HG02763 (cell line): ENCODE measurements around the gene MVB12B.
A peak's percentile ranks its signal among the peaks of the same experiment; 100 is the strongest.

ENCODE experiments used
- ATAC-seq: cut with Tn5 transposase; IDR thresholded peaks from one replicate; pipeline ENCODE4 v1.9.1; 2021; ENCODE audit warnings: mild to moderate bottlenecking, moderate library complexity; ENCODE audit not compliant: unreplicated experiment

Gene MVB12B

DNA sequence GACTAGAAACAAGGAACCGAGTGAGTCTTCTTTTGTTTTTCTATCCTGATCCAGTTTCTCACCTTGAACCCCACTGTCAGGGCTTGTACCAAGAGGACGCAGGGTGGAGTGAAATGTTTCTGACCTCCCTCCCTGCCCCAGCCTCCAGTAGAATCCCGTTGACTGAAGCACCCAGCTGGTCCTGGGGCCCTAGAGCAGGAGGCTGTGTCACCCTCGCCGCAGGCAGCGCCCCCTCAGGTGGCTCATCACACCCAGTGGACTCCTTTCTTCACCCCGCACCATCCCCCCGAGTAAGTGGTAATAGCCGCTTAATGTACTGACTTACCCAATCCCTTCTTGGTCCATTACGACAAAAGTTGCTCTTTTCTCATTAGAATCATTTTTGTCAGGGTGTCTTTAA lies 53.8 kb downstream of the MVB12B start:
- no peak for ATAC-seq

DNA sequence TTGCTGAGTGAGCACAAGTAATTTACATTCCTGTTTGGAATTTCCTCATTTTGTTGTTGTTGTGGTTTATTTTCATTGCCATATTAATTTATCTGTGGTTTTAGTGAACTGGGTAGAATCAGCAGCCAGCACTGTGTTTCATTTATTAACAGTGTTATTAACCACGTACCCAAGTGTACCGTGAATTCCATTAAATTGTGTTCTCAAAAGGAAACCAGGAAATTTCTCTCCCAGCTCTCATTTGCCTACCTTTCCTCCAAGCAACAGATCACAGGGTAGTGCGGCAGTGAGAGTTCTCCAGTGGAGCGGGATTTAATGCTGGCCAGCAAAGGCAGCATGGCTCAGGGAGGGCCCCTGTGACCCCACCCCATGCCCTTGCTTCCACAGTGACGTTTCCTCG lies 54.6 kb downstream of the MVB12B start:
- no peak for ATAC-seq

DNA sequence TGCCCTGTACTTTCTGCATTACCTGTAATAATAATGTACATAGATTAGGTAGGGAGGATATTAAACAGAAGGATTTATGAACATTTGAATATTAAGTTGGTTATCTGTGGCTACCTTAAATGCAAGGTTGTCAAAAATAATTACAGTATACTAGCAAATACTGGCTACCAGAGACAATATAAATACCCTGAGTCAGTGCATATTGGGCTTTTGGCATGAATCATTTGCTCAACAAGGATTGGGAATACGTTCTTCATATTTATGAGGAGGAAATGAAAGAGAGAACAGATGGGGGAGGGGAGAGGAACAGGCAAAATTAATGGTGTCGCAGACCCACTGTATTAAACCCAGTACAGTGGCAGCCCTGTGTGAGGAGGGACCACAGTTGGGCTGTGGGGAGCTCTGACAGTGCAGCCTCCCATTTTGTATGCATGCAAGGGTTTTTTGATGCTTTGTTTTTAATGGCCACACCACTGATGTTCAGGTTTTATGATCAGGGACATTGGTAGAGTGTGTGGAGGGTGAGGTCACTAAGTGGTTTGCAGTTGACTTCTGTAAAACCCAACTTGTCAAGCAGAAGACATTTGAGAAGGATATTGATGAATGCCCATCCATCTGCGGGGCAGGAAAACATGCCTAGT lies 56.9 kb downstream of the MVB12B start:
- ATAC-seq: no peak

DNA sequence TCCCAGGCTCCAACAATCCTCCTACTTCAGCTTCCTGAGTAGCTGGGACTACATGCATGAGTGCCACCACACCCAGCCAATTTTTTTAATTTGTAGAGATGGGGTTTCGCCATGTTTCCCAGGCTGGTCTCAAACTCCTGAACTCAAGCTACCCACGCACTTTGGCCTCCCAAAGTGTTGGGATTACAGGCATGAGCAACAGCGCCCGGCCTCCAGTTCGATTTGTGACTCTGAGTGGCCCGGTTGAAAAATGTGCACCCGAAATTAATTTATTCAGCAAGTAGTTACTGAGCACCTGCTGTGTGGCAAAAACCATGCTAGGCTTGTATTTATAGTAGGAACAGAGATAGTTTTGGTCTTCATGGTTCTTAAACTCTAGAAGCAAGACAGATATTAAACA lies 58.3 kb downstream of the MVB12B start:
- no peak for ATAC-seq

DNA sequence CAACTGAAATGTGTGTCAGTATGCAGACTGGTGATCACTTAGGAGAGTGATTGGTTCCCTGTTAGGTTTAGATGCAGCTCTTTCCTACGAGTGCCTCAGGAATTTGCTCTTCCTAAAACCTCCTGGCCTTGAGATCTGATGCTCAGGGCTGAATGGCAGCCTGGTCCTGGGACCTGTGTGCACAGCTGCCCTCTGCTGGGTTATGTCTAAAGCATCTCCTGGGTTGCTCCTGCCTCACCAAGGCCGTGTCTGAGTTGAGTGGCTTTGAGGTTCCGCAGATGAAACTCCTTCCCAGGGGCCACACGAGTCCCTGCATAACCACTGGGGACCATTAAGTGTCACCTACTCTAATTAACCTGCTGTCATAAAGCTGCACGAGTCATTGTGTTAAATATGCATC lies 59.5 kb downstream of the MVB12B start:
- no peak for ATAC-seq

DNA sequence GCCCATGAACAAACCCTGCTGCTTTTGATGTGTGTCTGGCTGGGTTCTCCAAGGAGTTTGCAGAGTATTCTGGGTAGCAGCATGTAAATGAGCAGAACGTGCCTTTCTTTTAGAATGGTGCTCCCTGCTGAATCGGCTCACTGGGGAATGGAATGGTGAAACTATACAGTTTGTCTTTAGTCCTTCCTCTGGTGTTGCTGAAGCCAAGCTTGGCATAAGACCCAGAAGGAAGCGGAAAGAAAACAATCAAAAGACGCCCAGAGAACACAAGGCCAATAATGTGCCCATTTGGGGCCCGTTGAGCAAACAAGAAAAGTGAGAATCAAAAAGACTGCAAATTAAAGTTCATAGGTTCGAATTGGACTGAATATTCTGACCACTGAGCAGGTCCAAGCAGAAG lies 60.1 kb downstream of the MVB12B start:
- no peak for ATAC-seq

DNA sequence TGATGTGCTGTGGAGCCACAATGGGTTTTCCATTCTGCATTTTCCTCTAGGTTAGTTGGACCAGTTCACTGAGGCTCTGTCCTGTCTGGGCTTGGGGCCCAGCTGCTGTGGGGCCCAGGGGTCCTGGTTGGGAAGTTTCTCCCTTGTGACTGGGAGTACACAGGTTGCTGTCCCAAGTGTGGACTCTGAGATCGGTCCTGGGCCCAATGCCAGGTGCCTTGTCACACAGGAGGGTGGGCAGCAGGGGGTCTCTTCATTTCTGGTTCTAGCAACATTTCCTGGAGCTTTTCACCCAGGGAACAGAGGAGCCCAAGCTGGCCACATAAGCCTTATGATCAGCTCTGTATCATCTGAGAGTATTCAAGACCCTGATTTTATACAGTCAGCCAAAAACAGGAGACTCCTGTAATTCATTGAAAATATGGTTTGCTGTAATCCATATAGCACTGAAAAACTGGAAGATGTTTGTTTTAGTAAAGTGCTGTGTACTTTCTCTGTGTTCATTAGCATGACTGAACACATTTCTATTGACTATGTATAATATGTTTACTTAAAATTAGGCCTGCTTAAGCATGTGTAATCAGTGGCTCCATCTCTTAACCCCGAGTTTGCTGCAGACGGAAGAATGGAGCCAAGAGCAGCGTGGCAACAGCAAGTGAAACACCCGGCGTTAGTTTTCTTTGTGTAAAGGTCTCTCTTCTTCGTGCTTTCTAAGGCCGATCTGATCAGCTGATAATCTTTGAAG lies 62.5 kb downstream of the MVB12B start:
- no peak for ATAC-seq

DNA sequence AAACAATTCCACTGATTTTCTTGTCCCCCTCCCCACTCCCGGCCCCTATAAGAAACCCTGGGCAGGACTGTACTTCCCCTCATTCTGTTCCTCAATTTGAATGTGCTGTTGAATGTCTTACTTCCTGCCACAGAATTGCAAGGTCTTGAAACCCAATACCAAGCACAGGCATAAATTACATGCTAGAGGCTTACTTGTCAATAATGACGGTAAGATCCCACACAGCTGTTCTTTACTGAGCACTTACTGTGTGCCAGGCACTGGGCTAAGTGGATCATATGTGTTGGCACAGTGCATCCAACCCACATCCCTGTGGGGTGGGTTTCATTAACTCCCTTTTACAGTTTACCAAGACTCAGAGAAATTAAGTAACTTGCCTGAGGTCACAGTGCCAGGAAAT lies 63.4 kb downstream of the MVB12B start:
- ATAC-seq: no peak

DNA sequence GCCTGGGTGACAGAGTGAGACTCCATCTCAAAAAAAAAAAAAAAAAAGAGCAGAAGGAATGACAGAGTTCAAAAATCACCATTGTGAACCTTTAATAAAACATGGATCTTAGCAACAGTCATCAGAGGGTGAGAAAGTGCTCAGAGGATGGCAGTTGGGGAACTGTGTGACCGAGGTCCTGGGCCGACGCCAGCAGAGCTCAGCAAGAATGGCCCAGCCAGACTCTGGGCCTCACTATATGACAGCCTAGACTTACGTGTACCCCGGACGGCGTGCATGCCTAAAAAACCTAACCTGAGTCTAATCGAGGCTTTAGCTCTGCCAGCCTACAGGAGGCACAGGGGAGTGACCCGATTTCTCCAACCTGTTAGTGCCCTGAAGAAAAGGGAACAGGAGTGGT lies 64.3 kb downstream of the MVB12B start:
- ATAC-seq: no peak

DNA sequence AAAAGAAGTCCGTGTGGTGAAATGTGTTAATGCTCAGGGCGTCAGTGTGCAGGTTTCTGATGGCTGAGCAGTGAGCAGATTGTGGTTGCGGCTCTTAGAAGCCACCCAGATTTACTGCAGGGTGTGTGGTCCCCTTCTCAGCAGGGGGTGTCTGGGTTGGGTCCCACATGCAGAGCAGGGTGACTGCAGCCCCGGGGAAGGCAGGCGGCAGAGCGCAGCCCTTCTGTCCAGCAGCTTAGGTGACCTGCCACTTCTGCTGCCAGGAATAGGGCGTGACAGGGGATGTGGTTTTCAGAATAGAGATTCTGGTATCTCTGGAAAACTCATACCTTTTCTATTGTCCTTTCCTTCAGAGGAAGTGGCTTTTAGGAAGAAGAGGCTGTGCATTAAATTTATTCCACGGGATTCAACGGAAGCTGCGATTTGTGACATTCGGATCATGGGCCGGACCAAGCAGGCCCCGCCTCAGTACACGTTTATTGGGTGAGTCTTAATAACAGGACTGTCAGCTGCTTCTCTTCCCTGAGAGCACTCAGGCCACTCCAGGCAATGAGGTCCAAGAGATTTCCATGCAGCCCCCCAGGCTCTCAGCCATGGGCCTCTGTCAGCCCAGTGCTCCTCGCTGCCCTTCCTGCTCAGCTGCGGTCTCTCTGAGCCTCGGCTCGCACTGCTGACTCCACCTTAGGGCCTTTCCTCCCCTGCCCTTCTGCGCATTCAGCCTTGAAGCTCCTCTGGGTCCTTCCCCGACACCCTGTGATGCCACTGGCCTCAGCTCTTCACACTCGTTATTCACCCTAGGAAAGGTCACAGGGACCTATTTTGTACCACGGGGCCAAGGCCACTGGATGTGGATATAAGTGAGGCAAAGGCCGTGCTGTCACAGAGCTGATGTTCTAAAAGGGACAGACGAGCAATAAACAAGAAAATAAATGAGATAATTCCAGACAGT lies 65.4 kb downstream of the MVB12B start:
- no peak for ATAC-seq

DNA sequence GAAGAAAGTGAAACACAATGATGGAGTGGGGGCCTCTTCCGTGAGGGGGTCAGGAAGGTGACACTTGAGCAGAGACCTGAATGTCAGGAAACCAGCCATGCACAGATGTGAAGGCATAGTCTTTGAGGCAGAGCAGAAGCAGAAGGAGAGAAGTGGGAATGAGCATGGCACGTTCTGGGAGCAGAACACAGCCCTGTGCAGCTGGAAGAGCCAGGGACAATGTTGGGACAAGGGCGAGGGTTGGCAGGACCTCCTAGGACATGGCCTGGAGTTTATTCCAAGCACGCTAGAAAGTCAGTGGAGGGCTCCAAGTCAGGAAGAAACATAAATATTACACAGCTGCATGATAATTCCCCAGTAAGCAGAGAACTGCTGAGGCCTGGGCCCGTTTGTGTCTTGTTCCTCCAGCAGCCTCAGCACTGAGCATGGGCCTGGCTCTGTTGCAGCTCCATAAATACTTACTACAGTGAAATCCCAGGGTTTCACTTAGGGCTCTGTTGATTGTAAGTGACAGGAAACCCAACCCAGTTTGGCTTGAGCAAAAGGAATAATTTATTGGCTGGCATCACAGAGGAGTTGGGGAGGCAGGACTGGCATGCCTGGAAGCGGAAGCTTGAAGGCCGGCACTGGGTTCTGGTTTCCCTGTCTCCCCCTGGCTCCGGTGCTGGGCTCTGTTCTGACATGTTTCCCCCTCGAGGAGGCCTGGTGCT lies 66.2 kb downstream of the MVB12B start:
- ATAC-seq: no peak

DNA sequence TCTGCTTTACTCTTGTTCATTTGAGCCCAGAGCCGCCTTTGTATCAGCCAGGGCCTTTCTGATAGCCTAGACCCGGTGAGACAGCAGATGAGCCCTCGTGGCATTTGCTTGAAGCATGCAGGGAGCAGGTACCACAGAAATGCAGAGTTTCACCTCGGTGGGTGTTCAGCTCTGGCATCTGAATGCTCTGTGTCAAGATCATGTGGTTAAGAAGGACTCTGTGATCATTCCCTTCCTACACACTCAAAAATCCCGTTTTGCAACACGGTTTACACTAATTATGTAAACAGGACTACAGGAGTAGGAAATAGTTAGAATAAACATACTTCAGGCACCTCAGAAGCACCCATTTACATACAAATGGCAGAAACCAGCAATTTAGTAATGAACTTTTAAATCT lies 67.2 kb downstream of the MVB12B start:
- ATAC-seq: no peak

DNA sequence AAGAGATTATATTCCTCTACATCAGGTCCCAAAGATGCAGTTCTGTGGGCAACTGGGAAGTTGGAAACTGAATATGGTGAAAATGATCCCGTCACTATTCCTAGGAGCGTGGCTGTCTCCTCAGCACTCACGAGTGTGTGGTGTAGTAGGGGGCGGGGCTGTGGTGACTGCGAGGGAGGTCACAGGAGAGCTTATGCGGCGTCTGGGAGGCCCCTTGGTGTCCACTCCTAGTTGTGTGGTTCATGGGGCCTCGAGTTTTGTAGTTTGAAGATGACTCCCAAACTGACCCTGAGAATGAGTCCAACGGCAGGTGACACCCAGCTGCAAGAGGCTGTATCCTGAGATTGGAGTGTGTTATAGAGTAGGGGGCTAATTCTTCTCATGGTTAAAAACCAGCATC lies 68.2 kb downstream of the MVB12B start:
- ATAC-seq: no peak

DNA sequence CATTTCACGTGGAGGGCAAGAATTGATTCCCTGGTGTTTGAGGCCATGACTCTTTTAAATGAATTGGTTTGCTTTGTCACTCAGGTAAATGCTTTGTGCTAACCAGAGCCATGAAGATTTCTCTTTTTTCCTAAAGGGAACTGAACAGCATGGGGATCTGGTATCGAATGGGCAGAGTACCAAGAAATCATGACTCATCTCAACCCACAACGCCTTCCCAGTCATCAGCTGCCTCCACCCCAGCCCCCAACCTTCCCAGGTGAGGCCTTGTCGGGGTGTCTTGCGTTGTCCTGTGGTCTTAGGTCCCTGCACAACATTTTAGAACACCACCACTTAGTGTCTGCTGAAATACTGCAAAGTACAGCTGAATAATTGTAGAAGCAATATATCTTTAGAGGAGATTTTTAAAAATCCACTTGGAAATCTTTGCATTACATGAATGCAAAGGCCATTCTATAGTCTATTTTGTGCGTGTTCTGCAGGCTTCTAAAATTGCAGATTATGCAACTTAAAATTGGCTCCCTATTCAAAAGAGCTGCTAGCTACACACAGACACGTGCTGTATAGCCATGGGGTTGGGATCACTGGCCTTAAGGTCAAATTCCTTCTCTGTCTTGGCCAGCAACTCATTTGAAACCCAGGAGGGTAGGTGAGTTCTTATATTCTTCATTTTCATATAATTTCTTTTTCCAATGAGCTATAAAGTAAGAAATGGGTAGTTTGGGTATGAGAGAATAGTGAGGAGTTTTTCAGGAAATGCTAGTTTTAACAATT lies 69.0 kb downstream of the MVB12B start:
- no peak for ATAC-seq

DNA sequence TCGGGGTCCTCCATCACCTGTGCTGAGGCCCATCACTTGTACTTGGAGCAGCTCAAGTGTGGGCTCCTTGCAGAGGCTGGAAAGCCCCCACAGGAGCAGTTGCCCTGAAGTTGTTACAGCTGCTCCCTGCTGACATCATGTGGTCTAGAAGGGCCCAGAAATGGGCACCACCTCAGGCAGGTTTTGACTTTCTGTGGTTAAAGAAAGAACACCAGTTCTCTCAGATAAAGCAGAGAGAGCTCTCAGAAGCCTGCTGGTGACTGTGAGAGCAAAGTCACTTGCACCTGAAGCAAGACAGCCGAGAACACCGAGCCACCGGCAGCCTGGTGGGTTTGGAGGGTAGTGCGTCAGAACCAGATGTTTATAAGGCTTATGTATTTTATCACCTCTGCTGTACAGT lies 70.4 kb downstream of the MVB12B start:
- peak; percentile 87 for ATAC-seq

DNA sequence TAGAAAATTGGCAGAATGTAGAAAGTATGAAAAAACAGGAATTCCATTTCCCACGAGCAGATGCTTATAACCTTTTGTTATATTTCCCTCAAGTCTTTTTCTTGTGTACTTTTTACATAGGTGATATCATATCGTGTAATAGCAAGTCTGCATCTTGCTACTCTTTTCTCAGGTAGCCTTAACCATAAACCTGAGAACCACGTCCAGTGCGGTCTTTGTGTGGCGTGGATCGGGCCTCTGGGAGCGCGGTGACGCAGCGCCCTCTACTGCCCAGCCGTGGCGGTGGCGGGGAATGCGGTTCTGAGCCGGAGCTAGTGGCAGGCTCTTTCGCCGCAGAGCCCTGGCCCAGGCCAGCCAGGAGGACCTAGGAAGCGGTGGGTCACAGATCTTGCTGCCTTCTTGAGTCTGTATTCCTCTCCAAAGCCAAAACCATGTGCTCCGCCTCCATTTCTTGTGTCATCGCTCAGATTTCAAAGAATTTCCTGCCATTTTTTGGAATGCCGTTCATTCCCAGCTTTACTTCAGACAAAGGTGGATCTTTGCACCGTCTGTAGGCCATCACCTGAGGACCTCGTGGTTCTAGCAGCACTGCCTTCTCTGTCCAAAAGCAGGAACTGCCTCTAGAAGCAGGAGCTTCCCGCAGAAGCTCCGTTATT lies 71.9 kb downstream of the MVB12B start:
- no peak for ATAC-seq

DNA sequence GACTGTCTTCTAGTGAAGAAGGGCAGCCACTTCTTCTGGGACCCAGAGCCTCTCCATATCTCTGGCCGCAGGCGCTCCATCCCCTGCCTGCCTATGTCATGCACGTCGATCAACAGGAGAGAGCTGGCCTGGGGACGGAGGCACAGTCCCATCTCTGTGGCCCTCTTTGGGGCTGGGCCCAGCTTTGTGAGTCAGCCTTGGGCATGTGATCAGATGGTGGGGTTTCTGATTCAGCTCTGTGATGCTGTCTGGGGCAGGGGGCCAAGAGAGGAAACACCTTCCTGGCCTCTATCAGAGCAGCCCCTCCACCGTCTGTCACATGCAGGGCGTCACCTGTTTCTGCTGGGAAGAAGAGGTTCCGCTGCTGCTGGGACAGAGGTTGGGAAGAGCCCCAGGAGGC lies 72.6 kb downstream of the MVB12B start:
- no peak for ATAC-seq

DNA sequence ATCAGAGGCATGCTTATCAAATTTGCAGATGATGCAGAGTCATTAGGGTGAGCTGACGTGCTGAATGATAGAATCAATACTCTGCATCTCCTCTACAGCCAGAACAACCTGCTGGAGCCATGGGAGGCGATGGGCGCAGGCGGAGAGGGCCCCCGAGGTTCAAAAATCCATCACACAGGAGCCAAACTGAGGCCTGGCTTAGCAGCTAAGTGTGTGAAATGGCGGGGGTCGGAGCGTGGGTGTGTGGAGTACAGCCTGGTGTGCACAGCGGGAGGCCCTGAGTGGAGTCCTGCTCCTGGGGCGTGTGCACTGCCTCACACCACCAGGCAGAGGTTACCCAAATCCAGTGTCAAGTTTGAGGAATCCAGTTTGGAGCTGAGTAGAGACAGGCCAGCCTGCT lies 73.2 kb downstream of the MVB12B start:
- no peak for ATAC-seq

DNA sequence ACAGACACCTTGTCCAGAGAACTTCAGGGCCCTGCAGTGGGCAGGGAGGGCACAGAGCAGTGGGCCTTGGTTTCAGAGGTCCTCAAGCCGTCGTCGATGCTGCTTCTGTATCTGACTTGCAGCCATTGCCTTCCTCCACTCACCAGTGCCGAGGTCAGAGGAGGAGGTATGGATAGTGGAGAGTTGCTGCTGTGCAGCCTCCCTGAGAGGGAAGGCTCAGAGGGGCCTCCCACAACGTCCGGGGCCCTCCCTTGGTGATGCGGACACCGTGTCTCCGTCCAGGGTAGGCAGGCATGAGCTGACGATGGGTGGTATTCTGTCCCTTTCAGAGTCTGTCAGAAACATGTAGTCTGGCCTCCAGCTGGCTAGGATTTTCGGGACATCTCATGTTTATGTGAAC lies 73.9 kb downstream of the MVB12B start:
- no peak for ATAC-seq

DNA sequence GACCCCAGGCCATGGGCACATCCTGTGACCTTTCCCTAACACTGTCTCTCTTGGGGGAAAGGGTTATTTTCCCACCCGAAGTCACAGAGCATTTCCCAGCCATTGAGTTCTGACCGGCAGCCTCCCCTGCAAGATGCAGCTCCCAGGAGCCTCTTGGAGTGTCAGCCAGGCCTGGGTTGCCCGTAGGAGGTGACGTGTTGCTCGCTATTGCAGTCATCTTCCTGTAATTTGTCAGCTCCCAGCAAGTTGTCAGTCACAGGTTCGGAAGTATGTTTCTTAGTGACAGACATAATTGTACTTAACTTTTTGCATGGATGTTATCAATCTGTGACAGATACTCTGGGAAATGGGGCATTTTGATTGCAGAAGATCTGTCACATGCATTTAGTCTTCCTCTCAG lies 74.5 kb downstream of the MVB12B start:
- ATAC-seq: no peak
